ENCODE data around the gene DNAJC25. TPM values are rescaled to one million over a fixed set of nuclear protein-coding genes. Genes with fewer than 3 reads are reported as not detected.
"Not testable (repeated sequence)": the region's sequence is repeated elsewhere in the genome, so short reads cannot be mapped to it uniquely, and the experiment has no call there.

Gene DNAJC25
- total and polyA plus RNA-seq, 2 of the 13 experiments (the other 11 are each of a cell fraction or from before 2014, with no cell fraction given): 5.7 to 10.2 TPM

DNA sequence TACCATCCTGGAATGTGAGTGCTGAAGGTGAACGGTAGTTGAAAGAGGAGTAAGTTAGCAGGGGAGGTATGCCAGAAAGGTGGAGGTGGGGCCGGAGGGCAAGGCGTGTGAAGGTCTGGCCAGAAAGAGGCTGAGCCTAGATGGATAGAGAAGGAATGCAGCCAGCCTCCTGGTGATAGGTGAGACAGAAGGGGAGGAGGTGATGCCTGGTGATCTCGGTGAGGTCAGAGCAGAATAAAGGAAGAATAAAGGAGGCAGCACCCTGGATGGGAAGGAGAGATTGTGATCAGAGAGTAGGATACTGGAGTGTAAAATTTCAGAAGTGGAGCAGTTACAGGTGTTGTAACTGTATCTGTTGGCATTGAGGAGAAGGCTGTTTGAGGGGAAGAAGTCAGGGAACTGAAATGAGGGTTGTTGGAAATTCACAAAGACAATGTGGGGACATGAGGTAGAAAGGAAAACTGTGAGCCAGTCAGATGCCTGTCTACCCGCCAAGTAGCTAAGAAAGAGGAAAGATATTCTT is 32.2 kb downstream of the DNAJC25 start (continued):
- TF ChIP-seq, protein P1, sequence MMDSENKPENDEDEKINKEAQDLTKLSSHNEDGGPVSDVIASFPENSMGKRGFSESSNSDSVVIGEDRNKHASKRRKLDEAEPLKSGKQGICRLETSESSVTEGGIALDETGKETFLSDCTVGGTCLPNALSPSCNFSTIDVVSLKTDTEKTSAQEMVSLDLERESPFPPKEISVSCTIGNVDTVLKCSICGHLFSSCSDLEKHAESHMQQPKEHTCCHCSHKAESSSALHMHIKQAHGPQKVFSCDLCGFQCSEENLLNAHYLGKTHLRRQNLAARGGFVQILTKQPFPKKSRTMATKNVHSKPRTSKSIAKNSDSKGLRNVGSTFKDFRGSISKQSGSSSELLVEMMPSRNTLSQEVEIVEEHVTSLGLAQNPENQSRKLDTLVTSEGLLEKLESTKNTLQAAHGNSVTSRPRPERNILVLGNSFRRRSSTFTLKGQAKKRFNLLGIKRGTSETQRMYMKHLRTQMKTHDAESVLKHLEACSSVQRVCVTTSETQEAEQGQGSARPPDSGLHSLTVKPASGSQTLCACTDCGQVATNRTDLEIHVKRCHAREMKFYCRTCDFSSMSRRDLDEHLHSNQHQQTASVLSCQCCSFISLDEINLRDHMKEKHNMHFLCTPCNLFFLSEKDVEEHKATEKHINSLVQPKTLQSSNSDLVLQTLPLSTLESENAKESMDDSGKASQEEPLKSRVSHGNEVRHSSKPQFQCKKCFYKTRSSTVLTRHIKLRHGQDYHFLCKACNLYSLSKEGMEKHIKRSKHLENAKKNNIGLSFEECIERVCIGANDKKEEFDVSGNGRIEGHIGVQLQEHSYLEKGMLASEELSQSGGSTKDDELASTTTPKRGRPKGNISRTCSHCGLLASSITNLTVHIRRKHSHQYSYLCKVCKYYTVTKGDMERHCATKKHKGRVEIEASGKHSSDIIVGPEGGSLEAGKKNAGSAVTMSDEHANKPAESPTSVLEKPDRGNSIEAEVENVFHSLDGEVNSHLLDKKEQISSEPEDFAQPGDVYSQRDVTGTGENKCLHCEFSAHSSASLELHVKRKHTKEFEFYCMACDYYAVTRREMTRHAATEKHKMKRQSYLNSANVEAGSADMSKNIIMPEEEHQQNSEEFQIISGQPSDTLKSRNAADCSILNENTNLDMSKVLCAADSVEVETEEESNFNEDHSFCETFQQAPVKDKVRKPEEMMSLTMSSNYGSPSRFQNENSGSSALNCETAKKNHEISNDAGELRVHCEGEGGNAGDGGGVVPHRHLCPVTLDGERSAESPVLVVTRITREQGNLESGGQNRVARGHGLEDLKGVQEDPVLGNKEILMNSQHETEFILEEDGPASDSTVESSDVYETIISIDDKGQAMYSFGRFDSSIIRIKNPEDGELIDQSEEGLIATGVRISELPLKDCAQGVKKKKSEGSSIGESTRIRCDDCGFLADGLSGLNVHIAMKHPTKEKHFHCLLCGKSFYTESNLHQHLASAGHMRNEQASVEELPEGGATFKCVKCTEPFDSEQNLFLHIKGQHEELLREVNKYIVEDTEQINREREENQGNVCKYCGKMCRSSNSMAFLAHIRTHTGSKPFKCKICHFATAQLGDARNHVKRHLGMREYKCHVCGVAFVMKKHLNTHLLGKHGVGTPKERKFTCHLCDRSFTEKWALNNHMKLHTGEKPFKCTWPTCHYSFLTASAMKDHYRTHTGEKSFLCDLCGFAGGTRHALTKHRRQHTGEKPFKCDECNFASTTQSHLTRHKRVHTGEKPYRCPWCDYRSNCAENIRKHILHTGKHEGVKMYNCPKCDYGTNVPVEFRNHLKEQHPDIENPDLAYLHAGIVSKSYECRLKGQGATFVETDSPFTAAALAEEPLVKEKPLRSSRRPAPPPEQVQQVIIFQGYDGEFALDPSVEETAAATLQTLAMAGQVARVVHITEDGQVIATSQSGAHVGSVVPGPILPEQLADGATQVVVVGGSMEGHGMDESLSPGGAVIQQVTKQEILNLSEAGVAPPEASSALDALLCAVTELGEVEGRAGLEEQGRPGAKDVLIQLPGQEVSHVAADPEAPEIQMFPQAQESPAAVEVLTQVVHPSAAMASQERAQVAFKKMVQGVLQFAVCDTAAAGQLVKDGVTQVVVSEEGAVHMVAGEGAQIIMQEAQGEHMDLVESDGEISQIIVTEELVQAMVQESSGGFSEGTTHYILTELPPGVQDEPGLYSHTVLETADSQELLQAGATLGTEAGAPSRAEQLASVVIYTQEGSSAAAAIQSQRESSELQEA (CRISPR knock-in tag; IDR thresholded peaks at IDR 0.05; ENCODE audit: not compliant biosample characterization): no peak

DNA sequence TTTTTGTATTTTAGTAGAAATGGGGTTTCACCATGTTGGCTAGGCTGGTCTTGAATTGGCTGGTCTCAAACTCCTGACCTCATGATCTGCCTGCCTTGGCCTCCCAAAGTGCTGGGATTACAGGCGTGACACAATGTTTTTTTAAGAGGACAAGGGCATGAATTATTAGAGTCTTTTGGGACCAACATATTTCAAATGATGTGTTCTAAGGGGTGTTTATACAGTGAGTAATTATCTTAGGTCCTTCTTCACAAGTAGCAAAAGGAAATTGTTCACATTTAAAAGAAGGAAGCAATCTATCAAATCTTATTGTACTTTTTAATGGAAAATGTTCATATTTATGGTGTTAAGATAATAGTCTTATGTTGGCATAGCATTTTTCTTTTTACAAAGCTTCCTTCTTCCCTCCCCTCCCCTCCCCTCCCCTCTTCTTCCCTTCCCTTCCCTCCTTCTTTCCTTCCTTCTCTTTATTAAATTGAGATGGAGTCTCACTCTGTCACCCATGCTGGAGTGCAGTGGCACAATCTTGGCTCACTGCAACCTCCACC is 37.0 kb downstream of the DNAJC25 start:
- Histone ChIP-seq H3K4me2 (ENCODE audit: low read depth, low read length) (no peak overlapping the region), H4K20me1 (ENCODE audit: insufficient read depth, low read length) (0 out of 2 replicates have a peak, but pooled peaks cover 4% of the 10 kb centered on the region), H3K27me3 (ENCODE audit: control insufficient read depth in 1 of 2, insufficient read depth in 2 of 2, low read length in 2 of 2) (no peaks in the 10 kb centered on the region), H3K27ac (ENCODE audit: extremely low read length, insufficient read depth, low read length) (no peak overlapping the region), H2AFZ (ENCODE audit: low read length) (no peak overlapping the region), H3K36me3 (replicated peaks in 1 of 2; ENCODE audit: control insufficient read depth in 1 of 2, insufficient read depth in 2 of 2, low read length in 2 of 2) (peaks cover 2 to 8% of the 10 kb centered on the region in 2 experiments; a peak in 3 of 5 replicates), H3K9ac (ENCODE audit: insufficient read depth, low read depth, low read length) (no peak overlapping the region), H3K4me3 (replicated peaks in 1 of 3; ENCODE audit: insufficient read depth in 1 of 3, low read depth in 2 of 3, low read length in 3 of 3) (no peak overlapping the region), H3K79me2 (ENCODE audit: insufficient read depth, low read length) (no peaks in the 10 kb centered on the region), H3K4me1 (ENCODE audit: insufficient read depth, low read length) (peaks cover 5% of the 10 kb centered on the region), H3K9me3 (ENCODE audit: low read length) (no peaks in the 10 kb centered on the region)
- no peak for DNase-seq (ENCODE audit: low spot score)
- BruUV-seq (replicated peaks): no TSS peak
- FAIRE-seq: no peak
- POLR2A ChIA-PET: no interaction called here
- intact Hi-C loops (cut with micrococcal nuclease; ENCODE audit: unreplicated experiment) (no loop called here), in situ Hi-C loops (cut with HindIII; ENCODE audit: extremely low pct_ligation_motif_present, low pct_unique_long_range_greater_than_20kb) (no loop called here)
- TF ChIP-seq DNMT3B (CRISPR knock-in tag; conservative IDR thresholded peaks at IDR 0.05) (no peak), HNRNPK (IDR thresholded peaks at IDR 0.05; ENCODE audit: low read depth, low read length, poor library complexity, severe bottlenecking) (peak; percentile 91)
- CTCF ChIA-PET (ENCODE audit: low intra/inter-chr PET ratio, low total read pairs): no interaction called here
- WGBS (ENCODE audit: low lambda C conversion rate): 100% methylated on average over 1 of the region's 1 CpG
- ATAC-seq: no peak

DNA sequence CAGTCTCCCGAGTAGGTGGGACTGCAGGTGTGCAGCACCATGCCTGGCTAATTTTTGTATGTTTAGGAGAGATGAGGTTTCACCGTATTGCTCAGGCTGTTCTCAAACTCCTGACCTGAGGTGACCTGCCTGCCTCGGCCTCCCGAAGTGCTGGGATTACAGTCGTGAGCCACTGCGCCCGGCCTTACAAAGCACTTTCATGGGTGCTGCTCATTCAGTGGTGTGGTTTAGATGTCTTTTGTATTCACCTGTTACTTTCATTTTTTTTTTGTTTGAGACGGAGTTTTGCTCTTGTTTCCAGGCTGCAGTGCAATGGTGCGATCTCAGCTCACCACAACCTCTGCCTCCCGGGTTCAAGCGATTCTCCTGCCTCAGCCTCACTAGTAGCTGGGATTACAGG is 37.5 kb downstream of the DNAJC25 start:
- BruUV-seq (replicated peaks); intact Hi-C loops (cut with micrococcal nuclease; ENCODE audit: unreplicated experiment); CTCF ChIA-PET (ENCODE audit: low intra/inter-chr PET ratio, low total read pairs); in situ Hi-C loops (cut with HindIII; ENCODE audit: extremely low pct_ligation_motif_present, low pct_unique_long_range_greater_than_20kb); H3K27ac ChIP-seq (ENCODE audit: extremely low read length, insufficient read depth, low read length); H3K4me3 ChIP-seq (replicated peaks in 1 of 3; ENCODE audit: insufficient read depth in 1 of 3, low read depth in 2 of 3, low read length in 3 of 3); H3K9ac ChIP-seq (ENCODE audit: insufficient read depth, low read depth, low read length); DNase-seq (ENCODE audit: low spot score); H3K9me3 ChIP-seq (ENCODE audit: low read length); POLR2A ChIA-PET; ATAC-seq; H3K4me2 ChIP-seq (ENCODE audit: low read depth, low read length); H4K20me1 ChIP-seq (ENCODE audit: insufficient read depth, low read length); FAIRE-seq; H3K4me1 ChIP-seq (ENCODE audit: insufficient read depth, low read length); H3K36me3 ChIP-seq (replicated peaks in 1 of 2; ENCODE audit: control insufficient read depth in 1 of 2, insufficient read depth in 2 of 2, low read length in 2 of 2); H3K79me2 ChIP-seq (ENCODE audit: insufficient read depth, low read length); H2AFZ ChIP-seq (ENCODE audit: low read length); H3K27me3 ChIP-seq (ENCODE audit: control insufficient read depth in 1 of 2, insufficient read depth in 2 of 2, low read length in 2 of 2): not testable (repeated sequence)
- WGBS (ENCODE audit: low lambda C conversion rate): 92% methylated on average over 10 of the region's 11 CpGs

Data from HepG2 (cell line).